Progenitor cell of endocrine pancreas (in vitro differentiated cells): Measurements from ENCODE around the gene BBS9. TPM values are rescaled to one million over a fixed set of nuclear protein-coding genes. Genes with fewer than 3 reads are reported as not detected.

Experiments
- DNase-seq: peaks from one replicate; pipeline ENCODE4 v3.0.0; 2021; ENCODE audit warnings: low spot score; ENCODE audit not compliant: unreplicated experiment
- H3K27ac Mint-ChIP-seq: 2 replicates; pipeline ENCODE4 v1.8.0; 2021; ENCODE audit warnings: mild to moderate bottlenecking, moderate library complexity, mixed read lengths
- H3K27me3 Mint-ChIP-seq: 2 replicates; pipeline ENCODE4 v1.8.0; 2021; ENCODE audit warnings: mixed read lengths
- H3K36me3 Mint-ChIP-seq: 2 replicates; pipeline ENCODE4 v1.8.0; 2022; ENCODE audit warnings: mixed read lengths; ENCODE audit not compliant: insufficient read depth
- H3K4me1 Mint-ChIP-seq: 2 replicates; pipeline ENCODE4 v1.8.0; 2021; ENCODE audit warnings: low read depth, mixed read lengths
- H3K4me3 Mint-ChIP-seq: 2 replicates; pipeline ENCODE4 v1.8.0; 2021; ENCODE audit warnings: low read depth, mild to moderate bottlenecking, moderate library complexity, mixed read lengths
- H3K9me3 Mint-ChIP-seq: 2 replicates; pipeline ENCODE4 v1.8.0; 2021; ENCODE audit warnings: low read depth, mixed read lengths
- CTCF ChIP-seq: fragments of 200-600 bp; sonication (generic); IDR thresholded peaks from one replicate; pipeline ENCODE4 v1.5.0; 2021; ENCODE audit warnings: antibody characterized with exemption, mild to moderate bottlenecking; ENCODE audit not compliant: unreplicated experiment
- total RNA-seq: library from RNA; stranded (reverse); gene quantifications from 2 replicates; pipeline ENCODE4 v1.2.1, GENCODE V29; 2021

BBS9 gene
- total RNA-seq, 1 donor from 2014 or later: 25.5 TPM

GRCh38 chr7:33355386-33355785 lies 226.0 kb downstream of the BBS9 start:
- H3K4me1 Mint-ChIP-seq: no peaks in the 10 kb centered on the region
- H3K9me3 Mint-ChIP-seq: peaks cover 3% of the 10 kb centered on the region
- H3K4me3 Mint-ChIP-seq: no peak overlapping the region
- no peak for TF ChIP-seq CTCF
- H3K27ac Mint-ChIP-seq: no peak overlapping the region
- no peaks in the 10 kb centered on the region for H3K27me3 Mint-ChIP-seq
- peaks cover 2% of the 10 kb centered on the region for H3K36me3 Mint-ChIP-seq
- DNase-seq: no peak

DNA sequence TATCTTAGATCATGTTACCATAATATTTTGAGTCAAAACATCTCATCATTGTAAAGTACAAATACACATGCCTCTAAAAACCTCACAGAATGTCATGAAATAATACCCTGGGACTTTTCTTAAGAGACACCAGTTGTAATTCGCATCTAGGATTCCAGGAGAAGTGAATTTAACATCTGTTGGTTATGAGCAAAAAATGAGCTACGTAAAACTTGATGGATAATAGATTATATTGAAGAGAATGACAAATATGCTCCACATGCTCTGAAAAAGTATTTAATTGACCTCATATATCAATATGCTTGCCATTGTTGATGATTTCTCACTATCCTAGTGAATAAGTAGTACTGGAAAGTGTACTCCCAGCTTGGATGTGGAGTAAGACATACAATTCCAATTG lies 227.0 kb downstream of the BBS9 start:
- Mint-ChIP-seq H3K27ac (no peak overlapping the region), H3K9me3 (peaks cover 3% of the 10 kb centered on the region), H3K36me3 (peaks cover 2% of the 10 kb centered on the region), H3K4me1 (no peaks in the 10 kb centered on the region), H3K4me3 (no peak overlapping the region), H3K27me3 (no peaks in the 10 kb centered on the region)
- no peak for TF ChIP-seq CTCF
- DNase-seq: no peak

- Mint-ChIP-seq H3K27ac (no peak overlapping the region), H3K4me1 (no peaks in the 10 kb centered on the region), H3K36me3 (no peaks in the 10 kb centered on the region), H3K27me3 (no peaks in the 10 kb centered on the region), H3K4me3 (no peak overlapping the region), H3K9me3 (no peaks in the 10 kb centered on the region)
- no peak for DNase-seq
- TF ChIP-seq CTCF: no peak
These were observed 228.5 kb downstream of the BBS9 start for GRCh38 chr7:33357846-33358245.

DNA sequence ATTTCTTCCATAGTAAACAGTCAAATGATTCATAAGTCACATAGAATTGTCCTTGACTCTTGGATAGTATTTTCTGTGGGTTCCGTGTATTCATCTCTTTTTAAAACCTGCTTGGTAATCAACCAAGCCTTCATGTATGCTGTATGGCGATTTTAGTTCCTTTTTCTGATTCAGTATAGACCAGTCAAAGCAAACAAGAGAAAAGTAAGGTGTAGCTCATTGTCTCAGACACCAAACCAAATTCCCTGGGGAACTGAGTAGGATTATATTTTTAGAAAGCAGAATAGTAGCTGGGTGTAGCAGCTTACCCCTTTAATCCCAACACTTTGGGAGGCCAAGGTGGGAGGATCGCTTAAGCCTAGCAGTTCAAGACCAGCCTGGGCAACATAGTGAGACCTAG lies 240.5 kb downstream of the BBS9 start:
- no peak for TF ChIP-seq CTCF
- Mint-ChIP-seq H3K27ac (no peak overlapping the region), H3K4me3 (no peak overlapping the region), H3K9me3 (peaks cover 7% of the 10 kb centered on the region), H3K27me3 (no peaks in the 10 kb centered on the region), H3K4me1 (no peaks in the 10 kb centered on the region), H3K36me3 (peaks cover 17% of the 10 kb centered on the region)
- no peak for DNase-seq

- H3K4me1 Mint-ChIP-seq: no peaks in the 10 kb centered on the region
- H3K9me3 Mint-ChIP-seq: peaks cover 16% of the 10 kb centered on the region
- H3K36me3 Mint-ChIP-seq: peaks cover 17% of the 10 kb centered on the region
- DNase-seq: no peak
- H3K27ac Mint-ChIP-seq: no peak overlapping the region
- TF ChIP-seq CTCF: no peak
- H3K27me3 Mint-ChIP-seq: no peaks in the 10 kb centered on the region
- no peak overlapping the region for H3K4me3 Mint-ChIP-seq
These were observed 243.8 kb downstream of the BBS9 start for GRCh38 chr7:33373195-33373594.
